GM21447 (cell line): Measurements from ENCODE around the gene TFAP2A.
A peak's percentile ranks its signal among the peaks of the same experiment; 100 is the strongest.

Experiments used
- ATAC-seq: cut with Tn5 transposase; IDR thresholded peaks from one replicate; pipeline ENCODE4 v1.9.1; 2021; ENCODE audit not compliant: unreplicated experiment

Gene TFAP2A

GRCh38 chr6:10413262-10413849, 1.5 kb downstream of the TFAP2A start:
- ATAC-seq, result peak; percentile 20

GRCh38 chr6:10412461-10413261, 2.2 kb downstream of the TFAP2A start:
- peak; percentile 27 for ATAC-seq

- peak; percentile 57 for ATAC-seq
Measured at GRCh38 chr6:10411971-10412460, 2.9 kb downstream of the TFAP2A start.

GRCh38 chr6:10411131-10411970, 3.5 kb downstream of the TFAP2A start:
- no peak for ATAC-seq

- ATAC-seq, result no peak
Measured at GRCh38 chr6:10410207-10411050, 4.4 kb downstream of the TFAP2A start.

- no peak for ATAC-seq
Measured at GRCh38 chr6:10409731-10410206, 5.1 kb downstream of the TFAP2A start.

GRCh38 chr6:10409233-10409721, 5.6 kb downstream of the TFAP2A start:
- ATAC-seq, result no peak

- no peak for ATAC-seq
Measured at GRCh38 chr6:10408457-10408856, 6.4 kb downstream of the TFAP2A start.

- no peak for ATAC-seq
Measured at GRCh38 chr6:10407674-10408054, 7.2 kb downstream of the TFAP2A start.

- no peak for ATAC-seq
Measured at GRCh38 chr6:10407018-10407673, 7.7 kb downstream of the TFAP2A start.

GRCh38 chr6:10406556-10406955, 8.3 kb downstream of the TFAP2A start:
- no peak for ATAC-seq

- no peak for ATAC-seq
Measured at GRCh38 chr6:10405513-10405900, 9.4 kb downstream of the TFAP2A start.

- peak; percentile 3 for ATAC-seq
Measured at GRCh38 chr6:10404799-10405512, 9.9 kb downstream of the TFAP2A start.

- peak; percentile 95 for ATAC-seq
Measured at GRCh38 chr6:10404107-10404798, 10.6 kb downstream of the TFAP2A start.

- ATAC-seq, result peak; percentile 27
Measured at GRCh38 chr6:10403385-10404106, 11.3 kb downstream of the TFAP2A start.

- ATAC-seq, result no peak
Measured at GRCh38 chr6:10402648-10403311, 12.1 kb downstream of the TFAP2A start.

GRCh38 chr6:10401632-10402223, 13.1 kb downstream of the TFAP2A start:
- no peak for ATAC-seq
